ENCODE measurements around the gene TMEM161B.

- TF ChIP-seq POLR2A (IDR thresholded peaks at IDR 0.05; ENCODE audit: low read length) (no peak), E2F6 (IDR thresholded peaks at IDR 0.05; ENCODE audit: borderline replicate concordance, low read depth) (no peak), CTCF (IDR thresholded peaks at IDR 0.05) (no peak), REST (IDR thresholded peaks at IDR 0.05) (no peak), EHMT2 (IDR thresholded peaks at IDR 0.05; ENCODE audit: low read depth) (no peak), MAFK (IDR thresholded peaks at IDR 0.05; ENCODE audit: partially characterized antibody) (no peak), MYC (IDR thresholded peaks at IDR 0.05; ENCODE audit: borderline replicate concordance, low read length) (no peak), KDM1A (IDR thresholded peaks at IDR 0.05; ENCODE audit: low read depth) (no peak), NFE2L2 (conservative IDR thresholded peaks at IDR 0.05; ENCODE audit: low read length) (no peak)
These were observed 18.6 kb downstream of the TMEM161B start for GRCh38 chr5:88250010-88250409.
